HG02763 (cell line): ENCODE measurements around the gene NDOR1.
"Not testable (repeated sequence)": the region's sequence is repeated elsewhere in the genome, so short reads cannot be mapped to it uniquely, and the experiment has no call there.

ENCODE experiments used
- ATAC-seq: cut with Tn5 transposase; IDR thresholded peaks from one replicate; pipeline ENCODE4 v1.9.1; 2021; ENCODE audit warnings: mild to moderate bottlenecking, moderate library complexity; ENCODE audit not compliant: unreplicated experiment

The NDOR1 gene

GRCh38 chr9:137230705-137231371, 25.3 kb downstream of the NDOR1 start, which contains the start of gene SLC34A3:
Gene SLC34A3, plus strand, starts transcription at chr9:137230901. Its CDS starts 802 bp downstream, at chr9:137231703.
- no peak for ATAC-seq

GRCh38 chr9:137231372-137232039, 26.0 kb downstream of the NDOR1 start:
- no peak for ATAC-seq

DNA sequence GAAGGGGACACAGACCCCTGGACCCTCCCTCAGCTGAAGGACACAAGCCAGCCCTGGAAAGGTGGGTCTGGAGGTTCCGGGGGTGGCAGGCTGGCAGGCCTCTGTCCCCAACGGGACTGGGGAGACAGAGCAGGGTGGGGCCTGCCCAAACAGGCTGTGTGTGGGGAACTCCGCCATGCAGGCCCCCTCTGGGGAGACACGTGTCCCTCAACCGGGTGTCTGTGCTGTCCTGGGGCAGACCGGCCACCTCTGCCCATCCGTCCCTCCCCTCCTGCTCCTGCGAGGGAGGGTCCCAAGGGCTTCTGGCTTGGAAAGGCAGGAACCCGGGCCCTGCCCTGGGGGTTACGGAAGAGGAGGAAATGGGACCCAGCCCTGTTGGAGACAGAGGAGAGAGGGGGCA, 26.6 kb downstream of the NDOR1 start:
- ATAC-seq = no peak

DNA sequence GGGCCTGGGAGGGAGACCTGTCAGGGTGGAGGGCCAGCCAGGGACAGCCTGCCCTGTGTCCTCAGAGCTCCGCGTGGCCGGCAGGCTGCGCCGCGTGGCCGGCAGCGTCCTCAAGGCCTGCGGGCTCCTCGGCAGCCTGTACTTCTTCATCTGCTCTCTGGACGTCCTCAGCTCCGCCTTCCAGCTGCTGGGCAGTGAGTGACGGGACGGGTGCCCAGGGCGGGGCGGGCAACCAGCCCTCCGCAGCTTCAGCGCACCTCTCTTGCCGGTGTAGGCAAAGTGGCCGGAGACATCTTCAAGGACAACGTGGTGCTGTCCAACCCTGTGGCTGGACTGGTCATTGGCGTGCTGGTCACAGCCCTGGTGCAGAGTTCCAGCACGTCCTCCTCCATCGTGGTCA, 27.0 kb downstream of the NDOR1 start:
- ATAC-seq = no peak

DNA sequence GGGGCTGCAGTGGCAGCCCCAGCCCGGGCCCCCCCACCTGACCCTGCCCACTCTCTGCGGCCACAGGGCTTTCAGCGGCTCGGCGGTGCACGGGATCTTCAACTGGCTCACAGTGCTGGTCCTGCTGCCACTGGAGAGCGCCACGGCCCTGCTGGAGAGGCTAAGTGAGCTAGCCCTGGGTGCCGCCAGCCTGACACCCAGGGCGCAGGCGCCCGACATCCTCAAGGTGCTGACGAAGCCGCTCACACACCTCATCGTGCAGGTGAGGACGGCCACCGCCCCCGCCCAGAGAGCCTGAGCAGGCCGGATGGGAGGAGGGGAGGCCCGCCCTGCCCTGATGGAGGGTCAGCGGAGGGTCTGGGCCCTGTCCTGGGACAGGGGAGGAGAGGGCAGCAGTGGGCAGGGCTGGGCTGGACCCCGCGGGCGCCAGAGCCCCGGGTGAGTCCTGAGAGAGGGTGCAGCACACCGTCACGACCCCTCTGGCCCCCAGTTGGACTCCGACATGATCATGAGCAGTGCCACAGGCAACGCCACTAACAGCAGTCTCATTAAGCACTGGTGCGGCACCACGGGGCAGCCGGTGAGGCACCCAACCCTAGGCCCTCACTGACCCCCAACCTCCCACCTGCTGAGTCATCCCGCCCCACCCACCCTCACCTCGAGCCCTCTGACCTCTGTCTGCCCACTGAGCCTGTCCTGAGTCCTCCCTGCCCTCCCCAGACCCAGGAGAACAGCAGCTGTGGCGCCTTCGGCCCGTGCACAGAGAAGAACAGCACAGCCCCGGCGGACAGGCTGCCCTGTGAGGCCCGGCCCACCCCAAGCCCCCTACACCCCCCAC, 27.9 kb downstream of the NDOR1 start:
- ATAC-seq = no peak

DNA sequence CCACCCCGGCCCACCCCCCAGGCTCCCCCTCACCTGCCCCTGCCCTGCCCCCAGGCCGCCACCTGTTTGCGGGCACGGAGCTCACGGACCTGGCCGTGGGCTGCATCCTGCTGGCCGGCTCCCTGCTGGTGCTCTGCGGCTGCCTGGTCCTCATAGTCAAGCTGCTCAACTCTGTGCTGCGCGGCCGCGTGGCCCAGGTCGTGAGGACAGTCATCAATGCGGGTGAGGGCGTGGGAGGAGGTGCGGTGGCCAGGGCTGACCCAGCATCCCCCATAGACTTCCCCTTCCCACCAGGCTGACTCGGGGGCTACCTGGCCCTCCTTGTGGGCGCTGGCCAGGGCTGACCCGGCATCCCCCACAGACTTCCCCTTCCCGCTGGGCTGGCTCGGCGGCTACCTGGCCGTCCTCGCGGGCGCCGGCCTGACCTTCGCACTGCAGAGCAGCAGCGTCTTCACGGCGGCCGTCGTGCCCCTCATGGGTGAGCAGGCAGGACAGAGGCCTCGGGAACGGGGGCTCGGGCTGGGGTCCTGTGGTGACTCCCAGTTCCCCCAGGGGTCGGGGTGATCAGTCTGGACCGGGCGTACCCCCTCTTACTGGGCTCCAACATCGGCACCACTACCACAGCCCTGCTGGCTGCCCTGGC, 28.7 kb downstream of the NDOR1 start:
- ATAC-seq = no peak

DNA sequence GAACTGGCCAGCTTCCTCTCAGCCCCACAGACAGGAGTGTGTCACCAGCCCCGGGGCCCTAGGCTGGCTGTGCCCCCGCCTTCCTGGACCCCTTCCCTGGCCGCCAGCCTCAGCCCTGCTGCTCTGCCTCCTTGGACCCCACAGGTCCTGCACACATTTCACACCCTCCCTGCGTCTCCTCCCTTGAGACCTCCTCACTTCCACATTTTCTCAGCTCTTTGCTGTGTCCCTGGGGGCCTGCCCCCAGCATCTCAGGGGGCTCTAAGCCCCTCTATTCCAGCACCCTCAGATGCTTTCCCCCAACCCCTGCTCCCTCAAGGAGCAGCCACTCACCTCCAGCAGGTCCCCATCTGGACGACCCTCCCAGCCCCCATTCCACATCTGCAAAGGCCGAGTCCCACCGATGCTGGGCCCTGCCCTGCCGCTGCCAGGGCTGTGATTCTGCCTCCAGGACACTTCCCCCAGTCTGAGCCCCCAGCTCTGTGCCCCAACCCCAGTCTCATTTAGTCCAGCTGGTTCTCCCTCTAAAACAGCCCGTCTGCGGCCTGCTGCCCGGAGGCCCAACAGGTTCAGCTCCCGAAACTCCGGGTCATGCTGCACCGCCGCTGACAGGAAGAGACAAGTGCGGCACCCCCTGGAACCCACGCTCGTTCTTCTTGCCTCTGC, 29.4 kb downstream of the NDOR1 start:
- ATAC-seq = no peak

- ATAC-seq = no peak
These were observed 30.1 kb downstream of the NDOR1 start for GRCh38 chr9:137235424-137236237.

GRCh38 chr9:137236238-137236935, 30.9 kb downstream of the NDOR1 start:
- ATAC-seq = no peak

DNA sequence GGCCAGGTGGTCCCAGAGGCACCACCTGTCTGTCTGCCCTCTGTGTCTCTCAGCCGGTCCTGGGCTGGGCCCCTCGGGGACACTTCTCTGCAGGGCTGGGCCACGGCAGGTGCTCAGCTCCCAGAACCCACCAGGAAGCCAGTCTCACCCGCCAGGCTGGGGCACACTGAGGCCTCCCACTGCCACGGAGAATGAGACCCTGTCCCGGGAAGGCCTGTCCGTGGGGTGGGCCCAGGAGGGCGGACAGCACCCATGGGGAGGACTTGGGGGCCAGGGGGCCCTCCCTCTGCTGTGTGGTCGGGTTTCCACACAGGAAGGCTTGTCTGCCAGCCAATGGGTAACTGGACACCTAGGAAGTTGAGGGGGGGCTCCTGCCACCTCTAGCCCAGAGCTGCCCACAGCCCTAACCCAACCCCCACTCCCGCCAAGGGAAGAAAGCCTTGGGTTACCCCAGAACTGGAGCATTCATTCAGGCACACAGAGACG, 31.5 kb downstream of the NDOR1 start:
- ATAC-seq = no peak

- no peak for ATAC-seq
These were observed 32.5 kb downstream of the NDOR1 start for GRCh38 chr9:137237759-137238726.

GRCh38 chr9:137239541-137240200, 34.2 kb downstream of the NDOR1 start:
- ATAC-seq = not testable (repeated sequence)

- ATAC-seq = peak; percentile 21
These were observed 34.9 kb downstream of the NDOR1 start for GRCh38 chr9:137240318-137240840.

GRCh38 chr9:137240841-137241489, 35.5 kb downstream of the NDOR1 start, which contains the start of gene TUBB4B:
Gene TUBB4B, plus strand, starts transcription at chr9:137241287. Its CDS starts 74 bp downstream, at chr9:137241361.
- ATAC-seq = peak; percentile 71

- ATAC-seq = no peak
These were observed 36.2 kb downstream of the NDOR1 start for GRCh38 chr9:137241490-137242268.
